Stimulated activated CD8-positive, alpha-beta memory T cell treated with anti-CD3 and anti-CD28 coated beads, Interleukin-7, amount 100 ng/mL, for 24 hours (primary cell): Measurements from ENCODE around the gene LCK.

Experiments
- DNase-seq: peaks from one replicate; pipeline ENCODE4 v3.0.0-alpha.2; 2020; ENCODE audit warnings: low read depth

LCK gene

GRCh38 chr1:32327204-32327603 lies 76.1 kb downstream of the LCK start:
- no peak for DNase-seq

- no peak for DNase-seq
Measured at GRCh38 chr1:32329931-32330466, 78.9 kb downstream of the LCK start.

GRCh38 chr1:32330558-32331151 lies 79.6 kb downstream of the LCK start:
- no peak for DNase-seq

GRCh38 chr1:32331549-32331948 lies 80.5 kb downstream of the LCK start:
- no peak for DNase-seq

GRCh38 chr1:32332290-32333079 lies 81.4 kb downstream of the LCK start:
- DNase-seq = no peak

GRCh38 chr1:32333251-32333963 lies 82.3 kb downstream of the LCK start:
- no peak for DNase-seq

GRCh38 chr1:32334274-32334861 lies 83.3 kb downstream of the LCK start:
- DNase-seq = no peak

GRCh38 chr1:32334864-32335534 lies 83.9 kb downstream of the LCK start:
- DNase-seq = no peak

- DNase-seq = no peak
Measured at GRCh38 chr1:32335535-32335789, 84.4 kb downstream of the LCK start.
